ENCODE measurements around the gene RCOR3. TPM values are rescaled to one million over a fixed set of nuclear protein-coding genes. Genes with fewer than 3 reads are reported as not detected.

The RCOR3 gene
- total and polyA plus RNA-seq, 2 of the 8 experiments (the other 6 are each of a cell fraction or from before 2014, with no cell fraction given), result 21.4 to 36.3 TPM

GRCh38 chr1:211296396-211296795, 37.2 kb downstream of the RCOR3 start:
- no peaks in the 10 kb centered on the region for H3K9me3 ChIP-seq (ENCODE audit: insufficient read depth in 2 of 2, low read depth in 1 of 2, low read length in 1 of 2)
- no peaks in the 10 kb centered on the region for H4K20me1 ChIP-seq (replicated peaks in 1 of 2; ENCODE audit: control insufficient read depth in 1 of 2, insufficient read depth in 2 of 2, low read length in 2 of 2)
- H3K79me1 ChIP-seq (ENCODE audit: low read depth, low read length), result no peaks in the 10 kb centered on the region; the same call in 1 of the 2 replicates
- H2BK12ac ChIP-seq (ENCODE audit: low read depth, low read length), result no peak overlapping the region
- H2BK120ac ChIP-seq (replicated peaks; ENCODE audit: low read depth, low read length), result no peak overlapping the region
- H2AK5ac ChIP-seq (ENCODE audit: low read depth, low read length), result no peak overlapping the region
- H3K36me3 ChIP-seq (ENCODE audit: control insufficient read depth in 2 of 4, insufficient read depth in 4 of 4, low read length in 3 of 4), result peaks cover 10 to 69% (median 23%) of the 10 kb centered on the region in 4 experiments
- no peak overlapping the region for H3K4me3 ChIP-seq (ENCODE audit: extremely low read depth in 1 of 4, insufficient read depth in 2 of 4, low read depth in 3 of 4, low read length in 4 of 4)
- H2AFZ ChIP-seq (ENCODE audit: low read length), result no peak overlapping the region
- H3K27me3 ChIP-seq (replicated peaks in 1 of 4; ENCODE audit: control insufficient read depth in 3 of 4, extremely low read depth in 1 of 4, insufficient read depth in 3 of 4, low read length in 3 of 4), result no peaks in the 10 kb centered on the region
- H3K27ac ChIP-seq (ENCODE audit: low read depth, low read length), result no peak overlapping the region
- peaks cover 0 to 4% (median 0%) of the 10 kb centered on the region in 4 experiments; a peak in 2 of 7 replicates for H3K4me1 ChIP-seq (replicated peaks in 1 of 4; ENCODE audit: control insufficient read depth in 3 of 4, insufficient read depth in 4 of 4, low read length in 3 of 4)
- no peak overlapping the region for H3K14ac ChIP-seq (ENCODE audit: insufficient read length)
- no peak overlapping the region for H2BK15ac ChIP-seq (ENCODE audit: low read length)
- H3K18ac ChIP-seq (ENCODE audit: extremely low read depth, low read length), result no peak overlapping the region
- no peak overlapping the region for H4K5ac ChIP-seq (ENCODE audit: insufficient read length, low read depth, low read length)
- FAIRE-seq, result no peak
- CTCF ChIA-PET (ENCODE audit: partially characterized antibody), result no interaction called here
- H3K56ac ChIP-seq (replicated peaks; ENCODE audit: insufficient read length, low read depth, low read length), result no peak overlapping the region
- no peak for DNase-seq (ENCODE audit: low read depth in 1 of 2, low spot score in 2 of 2)
- no peak overlapping the region for H4K8ac ChIP-seq (ENCODE audit: extremely low read depth, insufficient read depth, low read length)
- no peak overlapping the region for H4K91ac ChIP-seq (replicated peaks; ENCODE audit: insufficient read length, low read length)
- no peak overlapping the region for H2BK20ac ChIP-seq (ENCODE audit: low read length)
- no peak overlapping the region for H3K23ac ChIP-seq (ENCODE audit: insufficient read length)
- H3K4ac ChIP-seq (replicated peaks; ENCODE audit: insufficient read length, low read depth, low read length), result no peak overlapping the region
- H3K79me2 ChIP-seq (ENCODE audit: control insufficient read depth in 1 of 2, insufficient read depth in 2 of 2, low read length in 2 of 2), result no peaks in the 10 kb centered on the region
- H3K23me2 ChIP-seq (ENCODE audit: low read depth, low read length), result no peaks in the 10 kb centered on the region; the same call in 1 of the 2 replicates
- H2BK5ac ChIP-seq (ENCODE audit: low read depth, low read length), result no peak overlapping the region
- POLR2A ChIA-PET (ENCODE audit: partially characterized antibody), result no interaction called here
- no peak overlapping the region for H3K4me2 ChIP-seq (ENCODE audit: insufficient read depth in 1 of 2, low read depth in 2 of 2, low read length in 2 of 2)
- no peak overlapping the region for H3K9ac ChIP-seq (replicated peaks in 1 of 4; ENCODE audit: extremely low read depth in 1 of 4, low read depth in 3 of 4, low read length in 3 of 4)
- no peak for TF ChIP-seq MAX (IDR thresholded peaks at IDR 0.05)
- no peak for TF ChIP-seq BCL11A (IDR thresholded peaks at IDR 0.05; ENCODE audit: low read depth in 2 of 2, low read length in 2 of 2)
- TF ChIP-seq CREB1 (IDR thresholded peaks at IDR 0.05), result no peak
- TF ChIP-seq SIRT6 (IDR thresholded peaks at IDR 0.05; ENCODE audit: low read length), result no peak
- no peak for TF ChIP-seq KDM5A (IDR thresholded peaks at IDR 0.05; ENCODE audit: low read length)
- no peak for TF ChIP-seq GTF2F1 (IDR thresholded peaks at IDR 0.05; ENCODE audit: borderline replicate concordance, low read depth, low read length)
- TF ChIP-seq SAP30 (IDR thresholded peaks at IDR 0.05; ENCODE audit: insufficient read depth, insufficient replicate concordance, low read length), result no peak
- no peak for TF ChIP-seq HDAC6 (IDR thresholded peaks at IDR 0.05; ENCODE audit: low read depth, low read length)
- TF ChIP-seq ATF2 (IDR thresholded peaks at IDR 0.05; ENCODE audit: low read length), result no peak
- TF ChIP-seq BRCA1 (IDR thresholded peaks at IDR 0.05; ENCODE audit: low read depth, low read length), result no peak
- no peak for TF ChIP-seq NRF1 (IDR thresholded peaks at IDR 0.05; ENCODE audit: low read depth, low read length)
- TF ChIP-seq SIN3A (conservative IDR thresholded peaks at IDR 0.05 in 1 of 2, IDR thresholded peaks at IDR 0.05 in 1 of 2; ENCODE audit: low read depth in 1 of 2, low read length in 2 of 2), result no peak
- TF ChIP-seq NANOG (IDR thresholded peaks at IDR 0.05; ENCODE audit: insufficient read depth, low read depth, low read length, poor library complexity, severe bottlenecking), result no peak
